ENCODE data around the gene DCC. TPM values are rescaled to one million over a fixed set of nuclear protein-coding genes. Genes with fewer than 3 reads are reported as not detected.

DCC gene
- total and polyA plus RNA-seq, 2 donors (not counting 1 experiment from before 2014, with no cell fraction given) = not detected

- Histone ChIP-seq H3K27ac (ENCODE audit: low read length in 2 of 2) (no peak overlapping the region), H4K20me1 (ENCODE audit: control insufficient read depth, insufficient read depth, low read length, poor library complexity, severe bottlenecking) (no peaks in the 10 kb centered on the region), H3K4me2 (replicated peaks; ENCODE audit: low read depth, low read length, poor library complexity, severe bottlenecking) (no peak overlapping the region), H2AFZ (ENCODE audit: insufficient read depth, low read depth, low read length, poor library complexity, severe bottlenecking) (no peak overlapping the region), H3K9me3 (ENCODE audit: control extremely low read depth in 1 of 3, control insufficient read depth in 2 of 3, insufficient read depth in 1 of 3, low read length in 2 of 3) (no peaks in the 10 kb centered on the region), H3K79me2 (ENCODE audit: control insufficient read depth, insufficient read depth, low read length) (no peaks in the 10 kb centered on the region), H3K4me3 (ENCODE audit: control extremely low read depth in 1 of 5, extremely low read depth in 1 of 5, insufficient read depth in 1 of 5, low read depth in 2 of 5, low read length in 4 of 5) (no peak overlapping the region), H3K9ac (ENCODE audit: low read length) (no peak overlapping the region), H3K36me3 (replicated peaks in 1 of 2; ENCODE audit: control extremely low read depth in 1 of 2, control insufficient read depth in 1 of 2, extremely low read depth in 1 of 2, insufficient read depth in 2 of 2, low read length in 1 of 2) (no peaks in the 10 kb centered on the region), H3K4me1 (ENCODE audit: control insufficient read depth in 2 of 2, insufficient read depth in 2 of 2, low read length in 2 of 2) (no peaks in the 10 kb centered on the region), H3K27me3 (replicated peaks in 1 of 4; ENCODE audit: control extremely low read depth in 1 of 4, control insufficient read depth in 3 of 4, insufficient read depth in 4 of 4, low read length in 3 of 4) (no peaks in the 10 kb centered on the region)
- H3K4me3 Mint-ChIP-seq = no peak overlapping the region
- no peak for TF ChIP-seq CTCF (IDR thresholded peaks at IDR 0.05)
- no peak for TF ChIP-seq EZH2 (IDR thresholded peaks at IDR 0.05; ENCODE audit: borderline replicate concordance, insufficient read depth, low read depth, low read length, poor library complexity, severe bottlenecking)
- ChIA-PET POLR2A (no interaction called here), CTCF (no interaction called here)
- no peaks in the 10 kb centered on the region for H3K9me3 Mint-ChIP-seq (ENCODE audit: insufficient read depth)
- H3K4me1 Mint-ChIP-seq = no peaks in the 10 kb centered on the region
- DNase-seq (no peak), ATAC-seq (ENCODE audit: low read depth) (no peak)
- intact Hi-C loops (cut with micrococcal nuclease) = no loop called here
- no peak overlapping the region for H3K27ac Mint-ChIP-seq
- WGBS (ENCODE audit: insufficient coverage) = 79% methylated on average over 4 of the region's 4 CpGs
- no peaks in the 10 kb centered on the region for H3K27me3 Mint-ChIP-seq
These were observed 111.3 kb downstream of the DCC start for GRCh38 chr18:52451256-52451655.

- Histone ChIP-seq H3K27ac (ENCODE audit: low read length in 2 of 2) (no peak overlapping the region), H3K4me2 (replicated peaks; ENCODE audit: low read depth, low read length, poor library complexity, severe bottlenecking) (no peak overlapping the region), H3K9ac (ENCODE audit: low read length) (no peak overlapping the region), H2AFZ (ENCODE audit: insufficient read depth, low read depth, low read length, poor library complexity, severe bottlenecking) (no peak overlapping the region), H4K20me1 (ENCODE audit: control insufficient read depth, insufficient read depth, low read length, poor library complexity, severe bottlenecking) (no peaks in the 10 kb centered on the region), H3K9me3 (ENCODE audit: control extremely low read depth in 1 of 3, control insufficient read depth in 2 of 3, insufficient read depth in 1 of 3, low read length in 2 of 3) (no peaks in the 10 kb centered on the region), H3K4me3 (ENCODE audit: control extremely low read depth in 1 of 5, extremely low read depth in 1 of 5, insufficient read depth in 1 of 5, low read depth in 2 of 5, low read length in 4 of 5) (no peak overlapping the region), H3K79me2 (ENCODE audit: control insufficient read depth, insufficient read depth, low read length) (no peaks in the 10 kb centered on the region), H3K27me3 (replicated peaks in 1 of 4; ENCODE audit: control extremely low read depth in 1 of 4, control insufficient read depth in 3 of 4, insufficient read depth in 4 of 4, low read length in 3 of 4) (no peaks in the 10 kb centered on the region), H3K4me1 (ENCODE audit: control insufficient read depth in 2 of 2, insufficient read depth in 2 of 2, low read length in 2 of 2) (no peaks in the 10 kb centered on the region), H3K36me3 (replicated peaks in 1 of 2; ENCODE audit: control extremely low read depth in 1 of 2, control insufficient read depth in 1 of 2, extremely low read depth in 1 of 2, insufficient read depth in 2 of 2, low read length in 1 of 2) (no peaks in the 10 kb centered on the region)
- no CpG with 5 or more reads among the region's 1 CpG for WGBS (ENCODE audit: insufficient coverage)
- ChIA-PET POLR2A (no interaction called here), CTCF (no interaction called here)
- Mint-ChIP-seq H3K4me3 (no peak overlapping the region), H3K4me1 (no peaks in the 10 kb centered on the region), H3K9me3 (ENCODE audit: insufficient read depth) (no peaks in the 10 kb centered on the region), H3K27me3 (no peaks in the 10 kb centered on the region), H3K27ac (no peak overlapping the region)
- ATAC-seq (ENCODE audit: low read depth) (no peak), DNase-seq (no peak)
- intact Hi-C loops (cut with micrococcal nuclease) = no loop called here
- TF ChIP-seq EZH2 (IDR thresholded peaks at IDR 0.05; ENCODE audit: borderline replicate concordance, insufficient read depth, low read depth, low read length, poor library complexity, severe bottlenecking) = no peak
- TF ChIP-seq CTCF (IDR thresholded peaks at IDR 0.05) = no peak
These were observed 111.9 kb downstream of the DCC start for GRCh38 chr18:52451851-52452250.

All from B cell (primary cell).